Esophagus muscularis mucosa (tissue), 3 donors: Measurements from ENCODE around the gene RBSN.

Experiments
- POLR2A ChIP-seq: fragments of 450-650 bp; IDR thresholded peaks from one replicate; pipeline ENCODE4 v1.6.1; 2017; ENCODE audit warnings: antibody characterized with exemption, moderate library complexity, mild to moderate bottlenecking, low read depth
- POLR2AphosphoS5 ChIP-seq, 2 donors: sonication (generic); formaldehyde crosslinking; IDR thresholded peaks; one replicate each; pipeline ENCODE4 v1.6.1; 2017; ENCODE audit warnings: antibody characterized with exemption in 2 of 2
- TF ChIP-seq, protein P1 (sequence below), 3 experiments: fragments of 200-600 bp in 2 of 3; fragments of 450-650 bp in 1 of 3; sonication (generic) in 2 of 3; IDR thresholded peaks; one replicate each; pipeline ENCODE4 v1.5.1; 2017 to 2019; ENCODE audit warnings: antibody characterized with exemption in 3 of 3, mild to moderate bottlenecking in 2 of 3, moderate library complexity in 1 of 3

DNA sequence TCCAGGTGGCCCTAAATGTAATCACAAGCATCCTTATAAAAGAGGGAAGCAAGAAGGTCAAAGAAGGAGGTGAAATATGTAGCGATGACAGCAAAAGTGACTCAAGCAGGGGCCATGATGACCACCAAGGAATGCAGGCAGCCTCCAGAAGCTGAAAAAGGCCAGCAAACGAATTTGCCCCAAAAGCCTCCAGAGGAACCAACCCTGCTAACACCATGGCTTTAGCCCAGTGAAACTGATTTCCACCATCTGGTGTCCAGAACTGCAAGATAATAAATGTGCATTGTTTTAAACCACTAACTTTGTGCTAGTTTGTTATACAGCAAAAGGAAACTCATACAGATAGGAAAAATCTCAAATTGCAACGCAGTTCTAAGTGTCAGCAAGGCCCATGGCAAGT is 23.0 kb upstream of the RBSN start:
- no peak for TF ChIP-seq POLR2A
- TF ChIP-seq, protein P1, sequence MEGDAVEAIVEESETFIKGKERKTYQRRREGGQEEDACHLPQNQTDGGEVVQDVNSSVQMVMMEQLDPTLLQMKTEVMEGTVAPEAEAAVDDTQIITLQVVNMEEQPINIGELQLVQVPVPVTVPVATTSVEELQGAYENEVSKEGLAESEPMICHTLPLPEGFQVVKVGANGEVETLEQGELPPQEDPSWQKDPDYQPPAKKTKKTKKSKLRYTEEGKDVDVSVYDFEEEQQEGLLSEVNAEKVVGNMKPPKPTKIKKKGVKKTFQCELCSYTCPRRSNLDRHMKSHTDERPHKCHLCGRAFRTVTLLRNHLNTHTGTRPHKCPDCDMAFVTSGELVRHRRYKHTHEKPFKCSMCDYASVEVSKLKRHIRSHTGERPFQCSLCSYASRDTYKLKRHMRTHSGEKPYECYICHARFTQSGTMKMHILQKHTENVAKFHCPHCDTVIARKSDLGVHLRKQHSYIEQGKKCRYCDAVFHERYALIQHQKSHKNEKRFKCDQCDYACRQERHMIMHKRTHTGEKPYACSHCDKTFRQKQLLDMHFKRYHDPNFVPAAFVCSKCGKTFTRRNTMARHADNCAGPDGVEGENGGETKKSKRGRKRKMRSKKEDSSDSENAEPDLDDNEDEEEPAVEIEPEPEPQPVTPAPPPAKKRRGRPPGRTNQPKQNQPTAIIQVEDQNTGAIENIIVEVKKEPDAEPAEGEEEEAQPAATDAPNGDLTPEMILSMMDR (IDR thresholded peaks at IDR 0.05), result no peak
- TF ChIP-seq POLR2AphosphoS5 (IDR thresholded peaks at IDR 0.05), result no peak
